ENCODE measurements around the gene FOXN1. TPM values are rescaled to one million over a fixed set of nuclear protein-coding genes. Genes with fewer than 3 reads are reported as not detected.

FOXN1 gene
- total and polyA plus RNA-seq, 4 donors: not detected

GRCh38 chr17:28499684-28500357, 6.3 kb upstream of the FOXN1 start:
- no peak overlapping the region for H3K4me3 ChIP-seq (ENCODE audit: low read depth, low read length)
- H3K9me3 ChIP-seq (ENCODE audit: control insufficient read depth, insufficient read depth, low read length): no peaks in the 10 kb centered on the region
- no peaks in the 10 kb centered on the region for H3K27me3 ChIP-seq (ENCODE audit: control insufficient read depth, insufficient read depth, low read length)
- H3K27ac ChIP-seq (ENCODE audit: low read depth, low read length): no peak overlapping the region
- H3K36me3 ChIP-seq (ENCODE audit: control insufficient read depth, insufficient read depth, low read length): no peaks in the 10 kb centered on the region
- DNase-seq (ENCODE audit: low read depth in 4 of 6, low spot score in 6 of 6): no peak
- H3K4me1 ChIP-seq (ENCODE audit: control insufficient read depth, insufficient read depth, low read length): no peaks in the 10 kb centered on the region
- 93% methylated on average over 4 of the region's 9 CpGs for WGBS (ENCODE audit: insufficient coverage)

DNA sequence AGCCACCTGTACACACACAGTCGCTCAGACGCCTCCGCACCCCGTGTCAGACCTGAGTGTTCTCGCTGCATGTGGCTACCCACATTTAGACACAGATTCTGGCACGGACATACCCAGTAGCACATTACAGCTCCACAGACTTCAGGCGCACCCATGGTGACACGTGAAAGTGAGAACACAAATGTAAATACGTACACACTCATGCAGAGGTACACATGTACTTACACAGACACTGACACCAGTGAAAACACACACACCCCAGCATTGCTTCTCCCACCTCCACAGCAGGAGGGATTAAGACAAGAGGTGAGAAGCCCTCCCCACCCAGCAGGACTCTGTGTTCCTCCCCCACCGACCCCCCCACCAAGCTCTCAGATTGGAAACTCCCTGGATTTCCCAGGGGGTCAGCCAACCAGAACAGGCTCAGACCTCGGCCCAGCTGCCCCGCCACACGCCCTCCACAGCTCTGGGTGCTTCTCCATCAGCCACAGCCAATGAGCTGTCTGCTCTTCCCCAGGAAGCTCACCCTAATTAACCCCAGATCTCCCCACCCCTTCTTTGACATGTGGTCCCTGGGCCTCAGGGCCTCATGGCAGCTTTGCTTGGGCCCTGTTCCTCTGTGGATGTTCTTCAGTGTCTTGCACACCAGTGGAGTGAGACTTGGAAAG, 5.3 kb upstream of the FOXN1 start:
- no peak overlapping the region for H3K4me3 ChIP-seq (ENCODE audit: low read depth, low read length)
- H3K27me3 ChIP-seq (ENCODE audit: control insufficient read depth, insufficient read depth, low read length): no peaks in the 10 kb centered on the region
- H3K4me1 ChIP-seq (ENCODE audit: control insufficient read depth, insufficient read depth, low read length): no peaks in the 10 kb centered on the region
- H3K36me3 ChIP-seq (ENCODE audit: control insufficient read depth, insufficient read depth, low read length): no peaks in the 10 kb centered on the region
- H3K27ac ChIP-seq (ENCODE audit: low read depth, low read length): no peak overlapping the region
- no peak for DNase-seq (ENCODE audit: low read depth in 4 of 6, low spot score in 6 of 6)
- WGBS (ENCODE audit: insufficient coverage): 62% methylated on average over 13 of the region's 13 CpGs
- H3K9me3 ChIP-seq (ENCODE audit: control insufficient read depth, insufficient read depth, low read length): no peaks in the 10 kb centered on the region

DNA sequence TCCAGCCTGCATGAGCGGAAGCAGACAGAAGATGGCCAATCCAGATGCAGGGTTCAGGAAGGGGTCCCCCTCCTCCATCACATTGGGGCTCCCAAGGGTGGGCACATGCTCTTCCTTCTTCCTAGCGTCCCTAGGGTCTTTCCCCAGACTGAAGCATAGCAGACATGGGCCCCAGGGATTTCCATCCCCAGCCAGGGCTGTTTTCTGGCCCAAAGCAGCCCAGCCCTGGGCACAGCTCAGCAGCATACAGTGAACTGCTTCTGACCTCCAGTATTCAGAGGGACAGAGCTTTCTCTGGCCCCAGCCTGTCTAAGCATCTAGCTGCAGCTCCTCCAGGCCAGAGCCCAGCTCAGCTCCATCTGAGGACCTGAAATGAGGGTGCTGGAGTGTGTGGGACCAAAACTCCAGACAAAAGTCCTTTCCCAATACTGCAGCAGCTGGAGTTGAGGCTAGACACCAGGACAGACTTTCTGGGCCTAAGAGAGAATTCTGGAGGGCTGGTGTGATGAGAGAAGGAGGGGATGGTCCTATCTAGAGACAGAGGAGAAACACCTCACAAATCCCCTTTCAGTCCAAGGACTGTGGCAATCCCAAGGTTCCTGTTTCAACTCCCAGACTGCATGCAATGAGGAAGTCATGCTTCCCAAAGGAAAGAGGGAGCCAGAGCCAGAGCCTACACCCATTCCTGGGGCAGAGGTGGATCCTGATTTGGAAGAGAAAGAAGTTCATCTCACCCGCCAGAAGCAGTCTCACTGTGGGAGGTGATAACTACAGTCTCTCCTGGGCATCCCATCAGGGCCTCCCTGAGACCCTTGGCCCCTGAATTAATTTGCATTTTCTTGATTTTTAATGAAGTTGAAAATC, 4.5 kb upstream of the FOXN1 start:
- Histone ChIP-seq H3K27ac (ENCODE audit: low read depth, low read length) (no peak overlapping the region), H3K4me3 (ENCODE audit: low read depth, low read length) (no peak overlapping the region), H3K4me1 (ENCODE audit: control insufficient read depth, insufficient read depth, low read length) (no peaks in the 10 kb centered on the region), H3K9me3 (ENCODE audit: control insufficient read depth, insufficient read depth, low read length) (no peaks in the 10 kb centered on the region), H3K36me3 (ENCODE audit: control insufficient read depth, insufficient read depth, low read length) (no peaks in the 10 kb centered on the region), H3K27me3 (ENCODE audit: control insufficient read depth, insufficient read depth, low read length) (no peaks in the 10 kb centered on the region)
- no peak for DNase-seq (ENCODE audit: low read depth in 4 of 6, low spot score in 6 of 6)
- WGBS (ENCODE audit: insufficient coverage): 78% methylated on average over 3 of the region's 3 CpGs

GRCh38 chr17:28503420-28503819, 2.7 kb upstream of the FOXN1 start:
- Histone ChIP-seq H3K27me3 (ENCODE audit: control insufficient read depth, insufficient read depth, low read length) (peaks cover 12% of the 10 kb centered on the region), H3K4me1 (ENCODE audit: control insufficient read depth, insufficient read depth, low read length) (peaks cover 3% of the 10 kb centered on the region), H3K9me3 (ENCODE audit: control insufficient read depth, insufficient read depth, low read length) (no peaks in the 10 kb centered on the region), H3K36me3 (ENCODE audit: control insufficient read depth, insufficient read depth, low read length) (no peaks in the 10 kb centered on the region), H3K4me3 (ENCODE audit: low read depth, low read length) (no peak overlapping the region), H3K27ac (ENCODE audit: low read depth, low read length) (no peak overlapping the region)
- WGBS (ENCODE audit: insufficient coverage): 67% methylated on average over 1 of the region's 3 CpGs
- no peak for DNase-seq (ENCODE audit: low read depth in 4 of 6, low spot score in 6 of 6)

GRCh38 chr17:28506763-28507487, 777 bp downstream of the FOXN1 start:
- H3K36me3 ChIP-seq (ENCODE audit: control insufficient read depth, insufficient read depth, low read length): no peaks in the 10 kb centered on the region
- no peak overlapping the region for H3K27ac ChIP-seq (ENCODE audit: low read depth, low read length)
- peaks cover 3% of the 10 kb centered on the region for H3K4me1 ChIP-seq (ENCODE audit: control insufficient read depth, insufficient read depth, low read length)
- DNase-seq (ENCODE audit: low read depth in 4 of 6, low spot score in 6 of 6): no peak
- peaks cover 16% of the 10 kb centered on the region for H3K27me3 ChIP-seq (ENCODE audit: control insufficient read depth, insufficient read depth, low read length)
- WGBS (ENCODE audit: insufficient coverage): 91% methylated on average over 4 of the region's 14 CpGs
- H3K4me3 ChIP-seq (ENCODE audit: low read depth, low read length): no peak overlapping the region
- H3K9me3 ChIP-seq (ENCODE audit: control insufficient read depth, insufficient read depth, low read length): no peaks in the 10 kb centered on the region

DNA sequence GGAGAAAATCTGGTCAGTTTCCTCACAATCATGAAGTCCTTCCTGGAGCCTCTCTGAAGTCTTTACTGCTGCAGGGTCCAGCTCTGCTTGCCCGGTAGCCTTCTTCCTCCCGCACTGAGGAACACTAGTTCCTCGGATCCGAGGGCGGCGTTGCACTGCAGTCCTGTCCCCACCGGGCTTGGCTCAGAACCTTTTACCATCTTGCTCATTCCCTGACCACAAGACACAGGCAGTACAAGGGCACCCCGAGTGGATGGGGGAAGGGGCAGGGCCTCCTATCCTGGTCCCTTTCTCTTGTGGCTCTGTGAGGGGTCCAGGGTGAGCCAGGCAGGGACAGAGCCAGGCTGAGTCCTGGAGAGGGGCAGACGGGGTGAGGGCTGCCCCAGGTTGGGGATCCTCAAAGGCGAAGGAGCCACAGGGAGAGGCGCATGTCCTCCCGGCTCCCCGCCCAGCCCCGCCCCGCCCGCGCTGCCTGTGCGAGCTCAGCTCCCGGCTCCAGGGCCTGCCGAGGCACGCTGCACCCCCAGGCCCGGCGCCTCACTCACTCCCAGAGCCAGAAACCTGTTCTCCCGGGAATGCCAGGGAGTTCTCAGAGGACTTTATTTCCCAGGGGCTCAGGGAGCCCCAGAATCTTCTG, 1.5 kb downstream of the FOXN1 start:
- H3K36me3 ChIP-seq (ENCODE audit: control insufficient read depth, insufficient read depth, low read length): no peaks in the 10 kb centered on the region
- no peaks in the 10 kb centered on the region for H3K9me3 ChIP-seq (ENCODE audit: control insufficient read depth, insufficient read depth, low read length)
- peaks cover 3% of the 10 kb centered on the region for H3K4me1 ChIP-seq (ENCODE audit: control insufficient read depth, insufficient read depth, low read length)
- no peak for DNase-seq (ENCODE audit: low read depth in 4 of 6, low spot score in 6 of 6)
- 24% methylated on average over 21 of the region's 24 CpGs for WGBS (ENCODE audit: insufficient coverage)
- peaks cover 16% of the 10 kb centered on the region for H3K27me3 ChIP-seq (ENCODE audit: control insufficient read depth, insufficient read depth, low read length)
- no peak overlapping the region for H3K4me3 ChIP-seq (ENCODE audit: low read depth, low read length)
- no peak overlapping the region for H3K27ac ChIP-seq (ENCODE audit: low read depth, low read length)

- DNase-seq (ENCODE audit: low read depth in 4 of 6, low spot score in 6 of 6): no peak
- peaks cover 3% of the 10 kb centered on the region for H3K4me1 ChIP-seq (ENCODE audit: control insufficient read depth, insufficient read depth, low read length)
- H3K36me3 ChIP-seq (ENCODE audit: control insufficient read depth, insufficient read depth, low read length): no peaks in the 10 kb centered on the region
- H3K4me3 ChIP-seq (ENCODE audit: low read depth, low read length): no peak overlapping the region
- 69% methylated on average over 9 of the region's 11 CpGs for WGBS (ENCODE audit: insufficient coverage)
- no peak overlapping the region for H3K27ac ChIP-seq (ENCODE audit: low read depth, low read length)
- peaks cover 16% of the 10 kb centered on the region for H3K27me3 ChIP-seq (ENCODE audit: control insufficient read depth, insufficient read depth, low read length)
- H3K9me3 ChIP-seq (ENCODE audit: control insufficient read depth, insufficient read depth, low read length): no peaks in the 10 kb centered on the region
These were observed 2.1 kb downstream of the FOXN1 start for GRCh38 chr17:28508211-28508724.

- Histone ChIP-seq H3K9me3 (ENCODE audit: control insufficient read depth, insufficient read depth, low read length) (no peaks in the 10 kb centered on the region), H3K36me3 (ENCODE audit: control insufficient read depth, insufficient read depth, low read length) (no peaks in the 10 kb centered on the region), H3K4me1 (ENCODE audit: control insufficient read depth, insufficient read depth, low read length) (peaks cover 3% of the 10 kb centered on the region), H3K4me3 (ENCODE audit: low read depth, low read length) (no peak overlapping the region), H3K27ac (ENCODE audit: low read depth, low read length) (no peak overlapping the region), H3K27me3 (ENCODE audit: control insufficient read depth, insufficient read depth, low read length) (peaks cover 23% of the 10 kb centered on the region)
- WGBS (ENCODE audit: insufficient coverage): 76% methylated on average over 6 of the region's 7 CpGs
- no peak for DNase-seq (ENCODE audit: low read depth in 4 of 6, low spot score in 6 of 6)
These were observed 3.6 kb downstream of the FOXN1 start for GRCh38 chr17:28509789-28510188.
